ENCODE measurements around the gene SH3D19.

SH3D19 gene

GRCh38 chr4:151227172-151227571 lies 98.2 kb downstream of the SH3D19 start:
- no peak for DNase-seq

- no peak for DNase-seq
These were observed 99.1 kb downstream of the SH3D19 start for GRCh38 chr4:151226004-151226932.

GRCh38 chr4:151223465-151223864 lies 101.9 kb downstream of the SH3D19 start:
- no peak for DNase-seq

- DNase-seq, result no peak
These were observed 105.5 kb downstream of the SH3D19 start for GRCh38 chr4:151219948-151220347.

GRCh38 chr4:151219091-151219490 lies 106.3 kb downstream of the SH3D19 start:
- no peak for DNase-seq

- no peak for DNase-seq
These were observed 107.1 kb downstream of the SH3D19 start for GRCh38 chr4:151218343-151218742.

GRCh38 chr4:151217326-151217725 lies 108.1 kb downstream of the SH3D19 start:
- DNase-seq, result no peak

- no peak for DNase-seq
These were observed 110.1 kb downstream of the SH3D19 start for GRCh38 chr4:151215295-151215694.

- DNase-seq, result no peak
These were observed 117.5 kb downstream of the SH3D19 start for GRCh38 chr4:151207868-151208267.

- DNase-seq, result no peak
These were observed 118.2 kb downstream of the SH3D19 start for GRCh38 chr4:151207186-151207585.

GRCh38 chr4:151206241-151207005 lies 119.0 kb downstream of the SH3D19 start:
- no peak for DNase-seq

- DNase-seq, result no peak
These were observed 119.7 kb downstream of the SH3D19 start for GRCh38 chr4:151205722-151206121.

- no peak for DNase-seq
These were observed 120.4 kb downstream of the SH3D19 start for GRCh38 chr4:151204925-151205524.

GRCh38 chr4:151202851-151203455 lies 122.5 kb downstream of the SH3D19 start:
- DNase-seq, result no peak

GRCh38 chr4:151202381-151202780 lies 123.0 kb downstream of the SH3D19 start:
- DNase-seq, result no peak

- DNase-seq, result no peak
These were observed 125.8 kb downstream of the SH3D19 start for GRCh38 chr4:151199319-151200190.

- no peak for DNase-seq
These were observed 126.7 kb downstream of the SH3D19 start for GRCh38 chr4:151198748-151199147.

- no peak for DNase-seq
These were observed 128.2 kb downstream of the SH3D19 start for GRCh38 chr4:151197247-151197646.

GRCh38 chr4:151195801-151196200 lies 129.6 kb downstream of the SH3D19 start:
- no peak for DNase-seq

- DNase-seq, result no peak
These were observed 132.0 kb downstream of the SH3D19 start for GRCh38 chr4:151193414-151193813.

GRCh38 chr4:151192556-151193235 lies 132.7 kb downstream of the SH3D19 start:
- DNase-seq, result no peak

Measured in activated CD8-positive, alpha-beta memory T cell treated with anti-CD3 and anti-CD28 coated beads, Interleukin-2, amount 50 U/mL, for 4 hours (primary cell).